Measurements from ENCODE around the gene PGBD4. TPM values are rescaled to one million over a fixed set of nuclear protein-coding genes. Genes with fewer than 3 reads are reported as not detected.

Gene PGBD4
- total and polyA plus RNA-seq, 2 of the 13 experiments (the other 11 are each of a cell fraction or from before 2014, with no cell fraction given) = 1.4 to 1.7 TPM

DNA sequence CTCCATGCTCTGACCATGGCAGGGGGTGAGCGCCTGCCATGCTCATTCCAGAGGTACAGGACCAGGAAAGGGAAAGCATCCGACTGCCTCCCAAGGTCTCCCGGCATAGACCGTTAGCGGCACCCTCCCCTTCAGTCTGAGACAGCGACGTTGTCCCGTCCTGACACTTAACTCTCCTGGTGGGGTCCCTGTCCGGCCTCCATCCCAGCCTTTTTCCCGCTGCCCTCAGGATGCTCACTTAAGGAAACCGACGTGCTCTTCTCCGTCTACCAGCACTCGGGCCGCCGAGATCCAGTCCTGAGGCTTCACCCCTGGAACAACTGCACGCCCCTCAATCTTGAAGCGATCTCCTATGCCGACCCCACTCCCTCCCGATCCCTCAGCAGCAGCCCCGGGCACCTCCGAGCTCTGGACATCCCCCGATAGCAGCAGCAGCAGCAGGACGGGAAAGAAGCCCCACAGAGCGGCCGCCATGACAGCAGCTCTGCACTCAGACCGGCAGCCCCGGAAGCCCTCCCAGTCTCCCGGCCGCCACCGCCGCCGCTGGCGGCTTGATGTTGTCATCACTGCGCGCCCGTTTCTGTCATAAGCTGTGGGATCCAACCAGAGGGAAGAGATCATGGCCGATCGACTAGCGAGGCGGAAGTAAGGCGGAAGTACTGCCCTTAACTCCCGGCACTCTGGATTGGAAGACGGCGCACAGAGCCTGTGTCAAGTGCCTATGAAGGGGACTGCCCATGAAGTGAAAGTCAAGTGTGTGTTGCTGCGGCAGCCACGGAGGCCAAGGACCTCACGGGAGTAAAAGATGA, at the start of gene PGBD4, which contains the start of gene EMC7 (continued):
- TF ChIP-seq, protein P1, sequence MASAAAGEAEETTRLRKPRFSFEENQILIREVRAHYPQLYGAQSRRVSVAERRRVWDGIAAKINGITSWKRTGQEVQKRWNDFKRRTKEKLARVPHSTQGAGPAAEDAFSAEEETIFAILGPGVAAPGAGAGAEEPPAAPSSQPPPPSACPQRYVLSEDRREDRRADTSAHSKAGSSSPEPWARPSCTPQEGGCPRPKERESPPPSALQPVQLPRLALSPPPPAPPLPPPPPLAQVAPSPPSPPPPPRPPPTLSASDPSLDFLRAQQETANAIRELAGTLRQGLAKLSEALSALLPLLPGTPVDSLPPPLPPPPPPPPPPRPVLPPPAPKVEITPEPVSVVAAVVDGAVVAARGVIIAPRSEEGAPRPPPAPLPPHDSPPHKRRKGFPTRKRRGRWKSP (CRISPR knock-in tag; IDR thresholded peaks at IDR 0.05) = no peak; the same call in 1 of the 2 replicates
- TF ChIP-seq GATAD1 (CRISPR knock-in tag; IDR thresholded peaks at IDR 0.05) (peak; percentile 97), RBFOX2 (IDR thresholded peaks at IDR 0.05; ENCODE audit: low read depth, low read length) (peak; percentile 84), HOXA5 (CRISPR knock-in tag; IDR thresholded peaks at IDR 0.05) (peak; percentile 40; the same call in 1 of the 2 replicates), ZNF788 (CRISPR knock-in tag; IDR thresholded peaks at IDR 0.05; ENCODE audit: borderline replicate concordance) (peak; percentile 84; the same call in 1 of the 2 replicates), ZFAT (CRISPR knock-in tag; conservative IDR thresholded peaks at IDR 0.05) (no peak), ZSCAN12 (CRISPR knock-in tag; IDR thresholded peaks at IDR 0.05) (no peak), SIX4 (CRISPR knock-in tag; IDR thresholded peaks at IDR 0.05) (peak; percentile 47; the same call in 1 of the 2 replicates), HNRNPL (IDR thresholded peaks at IDR 0.05; ENCODE audit: low read depth, low read length) (0 out of 2 replicates have a peak, but pooled peaks have one; percentile 21), PHF5A (CRISPR knock-in tag; IDR thresholded peaks at IDR 0.05; ENCODE audit: low read depth, unreplicated experiment) (no peak), ZNF749 (CRISPR knock-in tag; IDR thresholded peaks at IDR 0.05; ENCODE audit: borderline replicate concordance) (peak; percentile 40; the same call in 1 of the 2 replicates), CEBPG (CRISPR knock-in tag; IDR thresholded peaks at IDR 0.05) (peak; percentile 29; the same call in 1 of the 2 replicates), SRF (IDR thresholded peaks at IDR 0.05; ENCODE audit: low read depth, low read length) (peak; percentile 78), ZNF496 (CRISPR knock-in tag; IDR thresholded peaks at IDR 0.05; ENCODE audit: insufficient replicate concordance) (no peak), IKZF1 (IDR thresholded peaks at IDR 0.05) (no peak), ZNF17 (CRISPR knock-in tag; IDR thresholded peaks at IDR 0.05) (no peak), MAZ (IDR thresholded peaks at IDR 0.05; ENCODE audit: borderline replicate concordance, low read depth, low read length) (no peak), MAZ (CRISPR knock-in tag; IDR thresholded peaks at IDR 0.05; ENCODE audit: low read depth) (peak; percentile 53; the same call in 1 of the 2 replicates), ZNF772 (CRISPR knock-in tag; IDR thresholded peaks at IDR 0.05) (0 out of 2 replicates have a peak, but pooled peaks have one; percentile 61)
- TF ChIP-seq, protein P2, sequence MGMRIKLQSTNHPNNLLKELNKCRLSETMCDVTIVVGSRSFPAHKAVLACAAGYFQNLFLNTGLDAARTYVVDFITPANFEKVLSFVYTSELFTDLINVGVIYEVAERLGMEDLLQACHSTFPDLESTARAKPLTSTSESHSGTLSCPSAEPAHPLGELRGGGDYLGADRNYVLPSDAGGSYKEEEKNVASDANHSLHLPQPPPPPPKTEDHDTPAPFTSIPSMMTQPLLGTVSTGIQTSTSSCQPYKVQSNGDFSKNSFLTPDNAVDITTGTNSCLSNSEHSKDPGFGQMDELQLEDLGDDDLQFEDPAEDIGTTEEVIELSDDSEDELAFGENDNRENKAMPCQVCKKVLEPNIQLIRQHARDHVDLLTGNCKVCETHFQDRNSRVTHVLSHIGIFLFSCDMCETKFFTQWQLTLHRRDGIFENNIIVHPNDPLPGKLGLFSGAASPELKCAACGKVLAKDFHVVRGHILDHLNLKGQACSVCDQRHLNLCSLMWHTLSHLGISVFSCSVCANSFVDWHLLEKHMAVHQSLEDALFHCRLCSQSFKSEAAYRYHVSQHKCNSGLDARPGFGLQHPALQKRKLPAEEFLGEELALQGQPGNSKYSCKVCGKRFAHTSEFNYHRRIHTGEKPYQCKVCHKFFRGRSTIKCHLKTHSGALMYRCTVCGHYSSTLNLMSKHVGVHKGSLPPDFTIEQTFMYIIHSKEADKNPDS (CRISPR knock-in tag; IDR thresholded peaks at IDR 0.05) = no peak
- TF ChIP-seq, protein P3, sequence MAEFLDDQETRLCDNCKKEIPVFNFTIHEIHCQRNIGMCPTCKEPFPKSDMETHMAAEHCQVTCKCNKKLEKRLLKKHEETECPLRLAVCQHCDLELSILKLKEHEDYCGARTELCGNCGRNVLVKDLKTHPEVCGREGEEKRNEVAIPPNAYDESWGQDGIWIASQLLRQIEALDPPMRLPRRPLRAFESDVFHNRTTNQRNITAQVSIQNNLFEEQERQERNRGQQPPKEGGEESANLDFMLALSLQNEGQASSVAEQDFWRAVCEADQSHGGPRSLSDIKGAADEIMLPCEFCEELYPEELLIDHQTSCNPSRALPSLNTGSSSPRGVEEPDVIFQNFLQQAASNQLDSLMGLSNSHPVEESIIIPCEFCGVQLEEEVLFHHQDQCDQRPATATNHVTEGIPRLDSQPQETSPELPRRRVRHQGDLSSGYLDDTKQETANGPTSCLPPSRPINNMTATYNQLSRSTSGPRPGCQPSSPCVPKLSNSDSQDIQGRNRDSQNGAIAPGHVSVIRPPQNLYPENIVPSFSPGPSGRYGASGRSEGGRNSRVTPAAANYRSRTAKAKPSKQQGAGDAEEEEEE (CRISPR knock-in tag; IDR thresholded peaks at IDR 0.05; ENCODE audit: borderline replicate concordance) = no peak
- TF ChIP-seq, protein P4, sequence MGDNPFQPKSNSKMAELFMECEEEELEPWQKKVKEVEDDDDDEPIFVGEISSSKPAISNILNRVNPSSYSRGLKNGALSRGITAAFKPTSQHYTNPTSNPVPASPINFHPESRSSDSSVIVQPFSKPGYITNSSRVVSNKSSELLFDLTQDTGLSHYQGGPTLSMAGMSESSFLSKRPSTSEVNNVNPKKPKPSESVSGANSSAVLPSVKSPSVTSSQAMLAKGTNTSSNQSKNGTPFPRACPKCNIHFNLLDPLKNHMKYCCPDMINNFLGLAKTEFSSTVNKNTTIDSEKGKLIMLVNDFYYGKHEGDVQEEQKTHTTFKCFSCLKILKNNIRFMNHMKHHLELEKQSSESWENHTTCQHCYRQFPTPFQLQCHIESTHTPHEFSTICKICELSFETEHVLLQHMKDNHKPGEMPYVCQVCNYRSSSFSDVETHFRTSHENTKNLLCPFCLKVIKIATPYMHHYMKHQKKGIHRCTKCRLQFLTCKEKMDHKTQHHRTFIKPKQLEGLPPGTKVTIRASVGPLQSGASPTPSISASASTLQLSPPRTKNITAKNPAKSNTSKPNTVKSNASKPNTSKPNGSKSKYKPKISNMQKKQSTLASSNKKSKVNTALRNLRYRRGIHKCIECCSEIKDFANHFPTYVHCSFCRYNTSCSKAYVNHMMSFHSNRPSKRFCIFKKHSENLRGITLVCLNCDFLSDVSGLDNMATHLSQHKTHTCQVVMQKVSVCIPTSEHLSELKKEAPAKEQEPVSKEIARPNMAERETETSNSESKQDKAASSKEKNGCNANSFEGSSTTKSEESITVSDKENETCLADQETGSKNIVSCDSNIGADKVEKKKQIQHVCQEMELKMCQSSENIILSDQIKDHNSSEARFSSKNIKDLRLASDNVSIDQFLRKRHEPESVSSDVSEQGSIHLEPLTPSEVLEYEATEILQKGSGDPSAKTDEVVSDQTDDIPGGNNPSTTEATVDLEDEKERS (CRISPR knock-in tag; IDR thresholded peaks at IDR 0.05) = peak; percentile 39; the same call in 1 of the 2 replicates

Measured in HepG2 (cell line).